HG03060 (cell line): Measurements from ENCODE around the gene PSMB1.
"Not testable (repeated sequence)": the region's sequence is repeated elsewhere in the genome, so short reads cannot be mapped to it uniquely, and the experiment has no call there.

Experiments
- ATAC-seq: cut with Tn5 transposase; IDR thresholded peaks from one replicate; pipeline ENCODE4 v1.9.1; 2021; ENCODE audit warnings: low read depth, moderate number of reproducible peaks; ENCODE audit not compliant: unreplicated experiment

The PSMB1 gene

DNA sequence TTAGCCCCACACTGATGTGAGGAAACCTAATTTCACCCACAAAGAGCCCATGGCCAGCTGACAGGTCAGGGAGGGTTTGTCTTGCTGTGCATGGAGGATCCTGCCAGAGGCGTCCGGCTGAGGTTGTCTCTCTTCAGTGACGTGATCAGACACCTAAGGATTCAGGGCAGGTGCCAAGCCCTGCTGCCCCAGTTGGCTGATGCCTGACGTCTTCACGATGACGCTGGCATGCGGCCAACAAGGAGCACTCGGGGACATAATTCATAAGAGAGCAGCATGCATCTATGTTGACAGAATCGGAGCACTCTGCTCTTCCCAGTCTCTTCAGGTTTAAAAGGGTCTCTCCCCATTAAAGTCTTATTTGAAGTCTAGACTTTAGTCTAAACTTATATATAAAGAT, 47.8 kb downstream of the PSMB1 start:
- no peak for ATAC-seq

DNA sequence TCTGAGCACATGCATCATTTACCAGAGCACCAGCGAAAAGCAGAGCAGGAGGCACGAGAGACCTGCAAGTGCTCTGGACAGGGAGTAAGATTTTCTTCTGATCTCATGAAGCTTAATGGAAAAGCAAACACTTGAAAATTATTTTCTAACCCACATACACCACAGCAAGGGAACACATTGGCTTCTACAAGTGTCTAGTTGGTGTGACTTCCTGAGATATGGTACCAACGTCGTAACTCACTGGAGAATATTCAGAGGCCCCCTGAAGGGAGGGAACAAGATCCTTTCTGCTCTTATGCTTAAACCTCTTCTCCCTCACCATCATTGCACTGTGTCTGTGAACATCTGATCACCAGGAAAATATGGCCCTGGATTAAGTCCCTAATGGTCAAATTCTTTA, 48.6 kb downstream of the PSMB1 start:
- no peak for ATAC-seq

DNA sequence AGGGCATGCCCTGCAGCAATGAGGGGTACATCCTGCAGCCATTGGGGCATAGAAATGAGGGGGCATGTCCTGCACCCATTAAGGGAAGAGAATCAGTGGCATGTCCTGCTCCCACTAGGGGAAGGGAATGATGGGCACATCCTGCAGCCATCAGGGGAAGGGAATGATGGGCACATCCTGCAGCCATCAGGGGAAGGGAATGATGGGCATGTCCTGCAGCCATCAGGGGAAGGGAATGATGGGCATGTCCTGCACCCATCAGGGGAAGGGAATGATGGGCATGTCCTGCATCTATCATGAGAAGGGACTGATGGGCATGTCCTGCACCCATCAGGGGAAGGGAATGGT, 49.7 kb downstream of the PSMB1 start:
- no peak for ATAC-seq

DNA sequence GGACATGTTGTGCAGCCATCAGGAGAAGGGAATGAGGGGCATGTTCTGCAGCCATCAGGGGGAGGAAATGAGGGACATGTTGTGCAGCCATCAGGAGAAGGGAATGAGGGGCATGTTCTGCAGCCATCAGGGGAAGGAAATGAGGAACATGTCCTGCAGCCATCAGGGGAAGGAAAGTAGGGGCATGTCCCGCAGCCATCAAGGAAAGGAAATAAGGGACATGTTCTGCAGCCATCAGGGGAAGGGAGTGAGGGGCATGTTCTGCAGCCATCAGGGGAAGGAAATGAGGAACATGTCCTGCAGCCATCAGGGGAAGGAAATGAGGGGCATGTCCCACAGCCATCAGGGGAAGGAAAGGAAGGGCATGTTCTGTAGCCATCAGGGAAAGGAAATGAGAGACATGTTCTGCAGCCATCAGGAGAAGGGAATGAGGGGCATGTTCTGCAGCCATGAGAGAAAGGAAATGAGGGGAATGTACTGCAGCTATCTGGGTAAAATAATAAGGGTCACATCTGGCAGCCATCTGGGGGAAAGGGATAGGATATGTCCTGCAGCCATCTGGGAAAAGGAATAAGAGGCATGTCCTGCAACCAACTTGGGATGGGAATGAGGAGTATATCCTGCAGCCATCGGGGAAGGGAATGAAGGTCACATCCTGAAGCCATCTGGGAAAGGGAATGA, 50.2 kb downstream of the PSMB1 start:
- ATAC-seq = not testable (repeated sequence)

DNA sequence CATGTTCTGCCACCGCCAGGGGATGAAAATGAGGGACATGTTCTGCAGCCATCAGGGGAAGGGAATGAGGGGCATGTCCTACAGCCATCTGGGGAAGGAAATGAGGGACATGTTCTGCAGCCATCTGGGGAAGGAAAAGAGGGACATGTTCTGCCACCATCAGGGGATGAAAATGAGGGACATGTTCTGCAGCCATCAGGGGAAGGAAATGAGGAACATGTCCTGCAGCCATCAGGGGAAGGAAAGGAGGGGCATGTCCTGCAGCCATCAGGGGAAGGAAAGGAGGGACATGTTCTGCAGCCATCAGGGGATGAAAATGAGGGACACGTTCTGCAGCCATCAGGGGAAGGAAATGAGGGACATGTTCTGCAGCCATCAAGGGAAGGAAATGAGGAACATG, 50.8 kb downstream of the PSMB1 start:
- ATAC-seq = not testable (repeated sequence)

DNA sequence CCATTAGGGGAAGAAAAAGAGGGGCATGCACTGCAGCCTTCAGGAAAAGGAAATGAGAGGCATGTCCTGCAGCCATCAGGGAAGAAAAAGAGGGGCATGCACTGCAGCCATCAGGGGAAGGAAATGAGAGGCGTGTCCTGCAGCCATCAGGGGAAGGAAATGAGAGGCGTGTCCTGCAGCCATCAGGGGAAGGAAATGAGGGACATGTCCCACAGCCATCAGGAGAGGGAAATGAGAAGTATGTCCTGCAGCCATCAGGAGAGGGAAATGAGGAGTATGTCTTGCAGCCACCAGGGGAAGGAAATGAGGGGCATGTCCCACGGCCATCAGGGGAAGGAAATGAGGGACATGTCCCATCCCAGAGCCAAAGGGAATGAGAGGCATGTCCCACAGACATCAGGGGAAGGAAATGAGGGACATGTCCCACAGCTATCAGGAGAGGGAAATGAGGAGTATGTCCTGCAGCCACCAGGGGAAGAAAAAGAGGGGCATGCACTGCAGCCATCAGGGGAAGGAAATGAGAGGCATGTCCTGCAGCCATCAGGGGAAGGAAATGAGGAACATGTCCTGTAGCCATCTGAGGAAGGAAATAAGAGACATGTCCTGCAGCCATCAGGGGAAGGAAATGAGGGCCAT, 52.0 kb downstream of the PSMB1 start:
- ATAC-seq = no peak

DNA sequence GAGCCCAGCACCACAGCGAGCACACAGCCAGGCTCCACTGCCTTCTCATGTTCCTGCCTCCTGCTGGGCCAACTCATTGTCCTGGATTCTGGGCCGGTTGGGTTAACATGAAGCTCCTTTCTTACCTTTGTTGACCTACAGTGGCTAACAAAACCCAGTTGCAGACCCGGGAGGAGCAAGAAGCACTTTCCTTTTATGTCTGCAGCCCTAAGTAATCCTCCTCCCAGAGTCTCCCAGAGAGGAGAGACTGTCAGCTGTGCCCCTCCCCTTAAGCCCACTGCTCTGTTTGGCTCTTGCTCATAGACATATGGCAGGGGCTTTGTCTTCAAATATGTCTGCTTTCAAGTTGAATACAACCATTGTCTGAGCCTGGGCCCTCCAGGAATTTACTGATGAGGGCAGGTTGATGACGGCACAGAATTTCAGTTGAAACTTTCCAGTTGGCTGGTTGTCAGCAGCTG, 55.2 kb downstream of the PSMB1 start:
- no peak for ATAC-seq

DNA sequence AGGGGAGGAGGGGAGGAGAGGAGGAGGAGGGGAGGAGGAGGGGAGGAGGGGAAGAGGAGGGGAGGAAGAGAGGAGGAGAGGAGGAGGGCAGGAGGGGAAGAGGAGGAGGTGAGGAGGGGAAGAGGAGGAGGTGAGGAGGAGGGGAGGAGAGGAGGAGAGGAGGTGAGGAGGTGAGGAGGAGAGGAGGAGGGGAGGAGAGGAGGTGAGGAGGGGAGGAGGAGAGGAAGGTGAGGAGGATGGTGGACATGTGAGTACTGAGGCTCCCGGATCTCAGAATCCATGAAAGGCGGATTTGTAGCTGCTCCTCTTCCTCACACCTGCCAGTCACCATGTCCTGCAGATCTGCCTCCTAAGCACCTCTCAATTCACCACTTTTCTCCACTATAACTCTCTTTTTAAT, 59.8 kb downstream of the PSMB1 start:
- no peak for ATAC-seq

DNA sequence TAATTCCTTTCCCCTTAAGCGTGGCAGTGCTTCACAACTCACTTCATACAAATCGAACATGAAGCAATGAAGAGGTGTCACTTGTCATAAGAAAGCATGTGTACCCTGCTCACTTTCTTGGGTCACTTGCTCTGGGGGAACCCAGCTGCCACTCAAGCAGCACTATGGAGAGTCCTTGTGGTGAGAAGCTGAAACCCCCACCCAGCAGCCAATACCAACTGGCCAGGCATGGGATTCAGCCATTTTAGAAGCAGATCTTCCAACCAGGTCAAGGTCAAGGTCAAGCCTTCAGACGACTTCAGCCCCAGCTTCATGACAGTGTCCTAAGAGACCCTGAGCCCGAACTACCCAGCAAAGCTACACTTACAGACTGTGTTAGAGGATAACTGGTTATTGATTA, 62.8 kb downstream of the PSMB1 start:
- ATAC-seq = no peak

DNA sequence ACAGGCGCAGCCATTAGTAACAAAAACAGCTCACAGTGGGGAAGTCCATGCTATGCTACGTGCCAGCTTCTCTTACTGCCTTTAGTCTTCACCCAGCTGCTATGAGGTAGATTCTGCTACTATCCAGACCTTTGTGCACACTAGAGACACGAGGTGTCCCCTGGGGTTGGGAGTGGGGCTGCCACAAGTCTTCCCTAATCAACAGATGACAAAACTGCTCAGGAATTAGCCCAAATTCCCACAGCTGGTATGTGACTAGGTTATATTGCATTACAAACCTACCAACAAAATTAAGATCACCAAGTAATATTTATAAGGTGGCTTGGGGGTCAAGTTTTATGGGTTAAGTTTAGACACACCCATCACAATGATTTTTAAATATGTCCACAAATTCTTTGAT, 63.3 kb downstream of the PSMB1 start:
- no peak for ATAC-seq

DNA sequence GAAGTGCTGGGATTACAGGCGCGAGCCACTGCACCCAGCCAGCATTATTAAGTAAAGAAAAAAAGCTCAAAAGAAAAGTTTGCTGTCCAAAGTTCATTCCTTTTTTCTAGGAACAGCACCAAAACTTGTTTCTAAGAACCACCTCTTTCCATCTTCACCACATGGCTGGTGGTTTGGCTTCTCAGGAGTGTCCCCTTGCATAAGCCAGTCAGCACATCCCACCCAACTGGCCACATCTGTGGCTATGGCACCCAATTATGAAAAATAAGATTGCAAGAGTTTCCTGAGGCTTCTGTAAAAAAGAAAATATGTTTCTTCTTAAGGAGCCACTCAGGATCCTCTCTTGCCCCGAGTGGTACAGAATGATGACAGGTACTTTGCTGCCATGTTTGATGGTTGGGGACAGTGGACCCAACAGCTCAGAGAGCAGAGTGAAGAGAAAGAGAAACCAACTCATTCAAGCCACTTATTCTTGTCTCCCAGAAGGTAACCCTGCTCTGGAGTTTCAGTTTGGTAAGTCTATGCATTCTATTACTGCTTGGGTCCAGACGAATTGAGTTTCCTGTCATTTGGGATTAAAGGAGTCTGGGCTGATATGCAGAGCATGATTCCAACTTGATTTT, 65.3 kb downstream of the PSMB1 start:
- ATAC-seq = no peak

DNA sequence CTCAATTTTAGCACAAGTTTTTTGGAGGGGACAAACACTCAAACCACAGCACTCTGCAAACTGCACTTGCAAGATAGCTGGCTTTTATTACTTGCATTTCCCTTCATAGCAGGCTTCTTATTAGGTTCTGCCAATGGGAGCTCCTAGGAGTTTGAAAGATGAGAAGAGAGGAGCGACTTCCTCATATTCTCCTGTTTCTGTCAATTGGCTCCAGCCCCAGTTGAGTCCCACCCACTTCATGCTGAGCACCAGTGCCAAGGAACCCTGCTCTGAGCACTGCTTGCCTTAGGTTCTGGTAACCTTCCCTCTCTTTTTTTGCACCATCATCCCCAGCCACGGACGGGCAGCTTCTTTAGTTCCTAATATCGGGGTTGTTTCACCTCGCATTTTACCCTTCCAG, 67.9 kb downstream of the PSMB1 start:
- no peak for ATAC-seq
